SH-SY5Y (cell line): ENCODE measurements around the gene CELF1.

Experiments
- GATA2 ChIP-seq: IDR thresholded peaks from 2 replicates; pipeline ENCODE4 v1.6.1; 2011; ENCODE audit warnings: mild to moderate bottlenecking, low read depth, low read length
- GATA3 ChIP-seq: IDR thresholded peaks from 2 replicates; pipeline ENCODE4 v1.6.1; 2011; ENCODE audit warnings: low read depth, mild to moderate bottlenecking, low read length, moderate library complexity

GRCh38 chr11:47589118-47589517, 36.2 kb upstream of the CELF1 start:
- TF ChIP-seq GATA3 (no peak), GATA2 (no peak)
